HG02885 (cell line): ENCODE measurements around the gene KCNK15.

Experiments
- ATAC-seq: cut with Tn5 transposase; IDR thresholded peaks from one replicate; pipeline ENCODE4 v1.9.1; 2021; ENCODE audit warnings: mild to moderate bottlenecking; ENCODE audit not compliant: unreplicated experiment, poor library complexity

Gene KCNK15

DNA sequence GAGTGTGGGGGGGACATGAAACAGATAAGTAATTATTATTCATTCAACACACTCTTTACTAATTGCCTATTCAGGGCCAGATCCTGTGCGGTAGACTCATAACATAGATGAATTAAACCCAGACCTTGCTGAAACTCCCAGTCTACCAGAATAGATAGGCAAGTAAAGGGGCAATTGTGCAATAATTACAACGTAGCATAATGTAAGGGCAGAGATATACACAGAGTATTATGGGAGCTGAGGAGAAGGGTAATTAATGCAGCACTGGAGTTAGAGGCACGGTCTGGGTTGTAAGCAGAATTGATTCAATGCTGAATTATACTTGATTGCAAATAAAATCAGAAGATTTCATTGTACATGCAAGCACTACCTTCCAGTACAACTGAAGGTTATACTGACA lies 35.5 kb downstream of the KCNK15 start:
- no peak for ATAC-seq

DNA sequence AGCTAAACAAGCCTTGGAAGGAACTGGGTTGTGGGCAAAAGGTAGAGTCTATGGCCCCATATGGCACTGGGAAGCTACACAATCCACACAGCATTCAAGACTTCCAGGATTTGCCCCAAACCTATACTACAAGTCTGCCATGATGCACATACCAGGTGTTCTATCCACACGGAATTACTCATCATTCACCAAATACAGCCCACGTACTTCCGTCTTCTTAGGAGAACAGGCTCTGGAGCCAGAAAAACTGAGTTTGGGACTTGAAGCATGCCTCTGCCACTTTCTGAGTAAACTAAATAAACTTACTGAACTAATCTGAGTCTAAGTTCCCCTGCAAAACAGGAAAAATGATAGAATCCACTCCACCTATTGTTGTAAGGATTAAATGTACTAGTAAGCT lies 36.1 kb downstream of the KCNK15 start:
- ATAC-seq = no peak

DNA sequence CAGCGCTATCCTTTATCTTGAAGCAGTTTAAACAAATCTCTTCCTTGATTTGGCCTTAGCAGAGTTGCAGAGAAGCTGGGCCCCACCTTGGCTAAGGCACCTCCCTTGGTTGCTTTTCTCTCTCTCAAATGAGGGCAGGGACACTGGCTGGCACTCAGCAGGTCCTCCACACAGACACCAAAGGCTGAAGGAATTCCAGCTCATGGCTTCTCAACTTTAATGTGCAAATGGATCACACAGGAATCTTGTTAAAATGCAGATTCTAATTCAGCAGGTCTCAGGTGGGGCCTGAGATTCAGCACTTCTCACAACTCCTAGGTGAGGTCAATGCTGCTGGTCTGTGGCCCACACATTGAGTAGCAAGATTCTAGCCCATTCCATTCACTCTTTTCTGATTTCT lies 39.0 kb downstream of the KCNK15 start:
- no peak for ATAC-seq

DNA sequence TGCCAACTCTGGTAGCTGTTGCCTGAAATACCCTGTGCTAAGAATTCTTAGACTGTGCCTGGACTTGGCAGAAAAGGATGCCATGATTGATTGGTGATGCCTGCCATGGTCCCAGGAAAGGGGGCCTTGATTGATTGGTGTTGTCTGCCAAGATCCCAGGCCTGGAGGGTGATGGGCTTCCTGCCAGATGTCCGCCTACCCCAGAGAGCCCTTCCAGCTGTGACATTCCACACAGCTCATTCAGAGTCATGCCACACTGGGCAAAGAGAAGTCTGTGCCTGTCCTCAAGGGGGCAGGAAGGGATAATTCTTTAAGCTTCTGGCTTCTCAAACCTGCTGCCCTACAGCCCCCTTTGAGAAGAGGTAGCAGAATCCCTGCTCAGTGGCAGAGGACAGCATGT lies 40.1 kb downstream of the KCNK15 start:
- no peak for ATAC-seq

DNA sequence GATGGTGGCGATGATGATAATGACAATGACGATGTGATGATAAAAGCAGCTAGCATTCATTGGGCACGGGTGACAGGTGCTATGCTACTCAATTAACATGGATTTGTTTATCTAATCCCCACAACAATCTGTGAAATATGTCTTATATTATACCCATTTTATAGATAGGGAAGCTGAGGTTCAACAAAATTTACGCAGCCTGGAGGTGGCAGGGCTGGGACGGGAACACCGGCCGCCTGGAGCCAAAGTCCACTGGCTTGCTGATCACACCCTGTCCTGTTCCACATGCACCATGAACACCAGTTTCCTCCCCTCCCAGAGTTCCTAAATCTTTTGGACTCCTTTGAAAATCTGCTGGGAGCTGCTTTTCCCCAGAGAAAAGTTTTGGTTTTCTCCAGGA lies 41.6 kb downstream of the KCNK15 start:
- no peak for ATAC-seq

DNA sequence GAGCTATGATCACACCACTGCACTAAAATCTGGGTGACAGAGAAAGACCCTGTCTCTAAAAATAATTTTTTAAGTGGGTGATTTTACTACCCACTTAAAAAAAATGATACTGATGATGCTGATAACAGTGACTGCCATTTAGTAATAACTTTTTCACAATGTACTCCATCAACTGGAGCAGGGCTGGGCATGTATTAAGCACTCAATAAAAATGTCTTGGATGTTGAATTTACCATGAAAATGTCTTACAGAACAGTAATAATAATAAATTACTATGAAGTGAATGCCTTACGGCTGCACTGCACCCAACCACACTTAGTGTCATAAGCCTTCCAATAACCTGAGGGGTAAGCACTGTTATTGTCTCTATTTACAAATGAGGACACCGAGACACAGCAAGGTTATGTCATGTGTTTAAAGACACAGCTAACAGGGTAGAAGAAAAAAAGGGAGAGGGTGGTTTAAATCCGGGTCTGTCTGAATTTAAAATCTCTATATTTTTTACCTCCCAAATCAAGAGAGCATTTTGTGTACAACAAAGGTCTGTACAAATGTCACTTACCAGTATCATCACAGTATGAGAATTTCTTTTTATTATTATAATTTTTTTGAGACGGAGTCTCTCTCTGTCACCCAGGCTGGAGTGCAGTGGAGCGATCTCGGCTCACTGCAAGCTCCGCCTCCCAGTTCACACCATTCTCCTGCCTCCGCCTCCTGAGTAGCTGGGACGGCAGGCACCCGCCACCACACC lies 43.2 kb downstream of the KCNK15 start:
- no peak for ATAC-seq

DNA sequence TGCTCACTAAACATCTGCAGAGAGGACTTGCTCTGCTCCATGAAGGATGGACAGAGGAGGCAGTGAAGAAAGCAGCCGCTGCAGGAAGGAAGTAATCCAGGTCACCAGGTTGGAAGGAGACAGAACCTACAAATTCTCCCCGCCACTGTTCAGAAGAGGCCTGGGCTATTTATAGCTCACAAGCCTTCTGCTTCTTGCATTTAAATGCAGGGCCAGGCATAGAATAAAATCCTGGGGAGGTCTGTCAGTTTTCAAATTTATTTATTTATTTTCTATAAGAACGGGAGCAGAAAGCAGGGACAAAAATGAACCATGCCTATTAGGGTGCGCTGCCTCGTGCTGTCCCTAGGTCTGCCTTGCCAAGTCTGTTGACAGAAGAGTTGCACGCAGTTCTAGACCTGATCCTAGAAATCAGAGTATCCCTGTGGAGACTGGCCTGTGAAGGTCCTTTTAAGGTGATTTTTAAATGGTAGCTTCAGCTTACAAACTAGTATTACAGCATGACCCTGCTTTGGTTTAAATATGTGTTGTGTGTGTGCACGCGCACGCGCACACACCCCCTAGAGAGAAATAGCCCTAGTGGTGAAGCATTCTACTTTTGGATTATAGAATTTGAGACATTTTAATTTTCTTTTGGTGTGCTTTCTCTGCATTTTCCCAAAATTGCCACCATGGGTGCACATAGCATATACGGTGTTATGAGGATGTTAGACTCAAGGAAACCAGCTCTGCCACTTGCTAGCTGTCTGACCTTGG lies 45.2 kb downstream of the KCNK15 start:
- no peak for ATAC-seq

DNA sequence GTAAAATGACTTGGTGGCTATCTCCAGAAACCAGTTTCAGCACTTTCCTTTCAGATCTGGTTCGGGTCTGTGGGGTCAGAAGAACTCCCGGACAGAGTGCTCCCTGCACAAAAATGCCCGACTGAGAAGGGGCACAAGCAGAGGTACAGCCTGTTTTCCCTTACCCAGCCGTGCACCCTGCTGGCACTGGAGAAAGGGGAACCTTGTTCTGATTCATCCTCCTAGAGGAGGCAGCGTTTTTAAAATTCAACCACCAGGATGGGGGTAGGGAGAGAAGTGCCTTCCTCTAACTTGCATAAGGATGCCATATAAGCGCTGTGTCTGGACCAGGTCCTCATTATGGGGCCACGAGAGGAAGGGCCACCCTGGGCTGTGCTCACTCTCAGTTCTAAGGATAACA lies 47.1 kb downstream of the KCNK15 start:
- ATAC-seq = no peak

DNA sequence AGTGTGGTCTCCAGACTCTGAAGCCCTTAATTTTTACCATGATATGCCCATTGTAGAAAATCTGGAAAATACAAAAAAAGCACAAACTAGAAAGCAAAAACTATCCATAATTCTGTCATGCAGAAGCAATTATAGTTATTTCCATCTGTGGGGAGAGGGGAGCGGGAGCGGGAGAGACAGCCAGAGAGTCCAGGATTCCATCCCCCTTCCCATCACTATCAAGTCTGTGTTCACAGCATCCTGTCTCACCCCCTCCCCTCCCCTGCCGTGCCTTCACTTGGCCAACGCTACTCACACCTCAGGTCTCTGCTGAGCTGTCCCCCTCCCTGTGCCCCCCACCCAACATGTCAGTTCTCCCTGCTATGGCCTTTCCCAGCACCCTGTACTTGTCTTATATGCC lies 50.2 kb downstream of the KCNK15 start:
- ATAC-seq = no peak

DNA sequence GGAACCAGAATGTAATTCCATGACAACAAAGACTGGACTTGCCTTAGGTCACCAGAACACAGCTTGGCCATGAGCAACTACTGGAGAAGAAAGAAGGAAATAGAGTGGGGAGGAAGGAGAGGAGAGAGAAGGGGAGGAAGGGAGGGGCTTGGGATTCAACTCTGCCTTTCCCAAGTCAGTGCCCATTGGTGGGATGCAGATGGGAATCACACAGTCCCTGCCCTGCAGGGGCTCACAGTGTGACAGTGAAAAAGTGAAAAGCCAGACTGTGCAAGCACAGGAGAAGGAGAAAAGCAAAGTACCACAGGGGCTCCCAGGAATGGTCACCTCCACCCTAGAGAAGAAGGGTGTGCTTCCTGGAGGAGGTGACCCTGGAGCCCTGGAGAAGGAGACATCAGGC lies 50.6 kb downstream of the KCNK15 start:
- ATAC-seq = no peak

DNA sequence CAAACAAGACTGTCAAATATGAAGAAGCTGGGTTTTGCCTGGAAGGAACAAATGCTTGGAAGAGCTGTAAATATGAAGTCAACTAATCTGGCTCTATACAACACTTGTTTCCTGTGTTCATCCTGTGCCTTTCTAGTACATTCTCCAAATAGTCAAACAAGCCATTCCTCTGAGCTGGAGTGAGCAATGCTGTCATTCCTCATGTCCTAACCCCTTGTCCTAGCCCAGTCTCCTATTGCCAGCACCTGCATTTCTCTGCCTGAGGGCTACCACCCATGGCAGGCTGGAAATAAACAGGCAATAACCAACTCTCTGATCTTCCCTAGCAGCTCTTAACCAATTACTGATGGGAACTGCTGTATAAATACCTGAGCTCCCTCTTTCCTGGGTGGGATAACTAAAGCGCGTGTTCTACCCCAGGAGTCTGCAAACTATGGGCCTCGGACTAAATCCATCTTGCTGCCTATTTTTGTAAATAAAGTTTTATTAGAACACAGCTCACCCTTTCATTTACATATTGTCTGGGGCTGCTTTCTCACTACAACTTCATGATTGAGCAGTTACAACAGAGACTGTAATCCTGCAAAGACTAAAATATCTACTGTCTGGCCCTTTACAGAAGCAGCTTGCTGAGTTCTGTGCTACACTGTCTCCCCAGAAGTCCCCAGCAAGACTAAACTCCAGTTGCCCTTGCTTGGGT lies 51.2 kb downstream of the KCNK15 start:
- no peak for ATAC-seq

DNA sequence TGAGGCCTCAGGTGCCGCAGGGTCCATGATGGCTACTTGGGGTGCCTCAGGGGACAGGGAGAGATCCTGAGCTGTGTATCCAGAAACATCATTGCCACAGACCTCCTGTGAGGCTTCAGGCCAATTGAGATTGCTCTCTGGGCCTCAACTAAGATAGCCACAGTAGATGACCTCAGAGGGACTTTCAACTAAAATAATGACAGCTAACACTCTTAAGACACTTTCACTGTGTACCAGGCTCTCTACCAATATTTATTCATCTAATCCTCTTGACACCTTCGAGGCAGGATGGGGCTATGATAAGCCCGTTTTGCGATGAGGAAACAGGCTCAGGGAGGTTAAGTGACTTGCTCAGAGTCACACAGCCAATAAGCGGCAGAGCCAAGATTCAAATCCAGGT lies 54.0 kb downstream of the KCNK15 start:
- ATAC-seq = no peak

DNA sequence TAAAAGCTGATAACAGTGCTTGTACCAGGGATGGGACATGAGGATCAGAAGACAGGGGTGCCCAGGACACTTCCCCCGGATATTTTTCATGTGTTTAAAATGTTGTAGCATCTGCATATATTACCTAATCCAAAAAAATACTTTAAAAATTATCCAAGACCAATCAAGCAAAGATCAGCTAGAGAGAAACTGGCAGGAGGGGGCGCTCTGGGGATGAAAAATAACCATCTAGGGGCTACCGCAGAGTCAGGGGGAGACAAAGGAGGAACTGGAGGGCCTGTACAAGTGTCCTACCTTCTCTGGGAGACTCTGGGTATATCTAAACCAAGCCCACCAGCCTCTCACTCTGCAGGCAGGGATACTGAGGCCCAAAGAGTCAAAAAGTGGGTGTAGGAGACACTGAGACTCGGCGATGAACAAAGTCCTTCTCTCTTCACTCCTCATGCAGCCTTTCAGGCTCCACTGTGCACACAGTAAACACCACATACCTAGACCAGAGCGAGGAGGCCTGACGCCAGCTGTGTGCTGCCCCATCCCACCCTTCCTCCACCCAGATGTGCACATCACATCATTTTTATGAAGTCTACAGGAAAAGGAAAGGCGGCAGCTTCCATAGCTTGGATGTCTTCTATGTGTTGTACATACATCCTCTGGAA lies 54.9 kb downstream of the KCNK15 start:
- ATAC-seq = no peak
